ENCODE results near the gene PLD4.
"Not testable (repeated sequence)": the region's sequence is repeated elsewhere in the genome, so short reads cannot be mapped to it uniquely, and the experiment has no call there.

GRCh38 chr14:104945986-104946965, 21.6 kb downstream of the PLD4 start:
- TF ChIP-seq CTCF (IDR thresholded peaks at IDR 0.05); POLR2AphosphoS5 (IDR thresholded peaks at IDR 0.05; ENCODE audit: low read depth, low read length); TCF7L2 (IDR thresholded peaks at IDR 0.05; ENCODE audit: low read depth, low read length): not testable (repeated sequence)
